ENCODE results near the gene TCEA3. TPM values are rescaled to one million over a fixed set of nuclear protein-coding genes. Genes with fewer than 3 reads are reported as not detected.

Gene TCEA3
- total RNA-seq, 3 donors from 2014 or later: 1.6 to 2.6 (median 2.1) TPM

DNA sequence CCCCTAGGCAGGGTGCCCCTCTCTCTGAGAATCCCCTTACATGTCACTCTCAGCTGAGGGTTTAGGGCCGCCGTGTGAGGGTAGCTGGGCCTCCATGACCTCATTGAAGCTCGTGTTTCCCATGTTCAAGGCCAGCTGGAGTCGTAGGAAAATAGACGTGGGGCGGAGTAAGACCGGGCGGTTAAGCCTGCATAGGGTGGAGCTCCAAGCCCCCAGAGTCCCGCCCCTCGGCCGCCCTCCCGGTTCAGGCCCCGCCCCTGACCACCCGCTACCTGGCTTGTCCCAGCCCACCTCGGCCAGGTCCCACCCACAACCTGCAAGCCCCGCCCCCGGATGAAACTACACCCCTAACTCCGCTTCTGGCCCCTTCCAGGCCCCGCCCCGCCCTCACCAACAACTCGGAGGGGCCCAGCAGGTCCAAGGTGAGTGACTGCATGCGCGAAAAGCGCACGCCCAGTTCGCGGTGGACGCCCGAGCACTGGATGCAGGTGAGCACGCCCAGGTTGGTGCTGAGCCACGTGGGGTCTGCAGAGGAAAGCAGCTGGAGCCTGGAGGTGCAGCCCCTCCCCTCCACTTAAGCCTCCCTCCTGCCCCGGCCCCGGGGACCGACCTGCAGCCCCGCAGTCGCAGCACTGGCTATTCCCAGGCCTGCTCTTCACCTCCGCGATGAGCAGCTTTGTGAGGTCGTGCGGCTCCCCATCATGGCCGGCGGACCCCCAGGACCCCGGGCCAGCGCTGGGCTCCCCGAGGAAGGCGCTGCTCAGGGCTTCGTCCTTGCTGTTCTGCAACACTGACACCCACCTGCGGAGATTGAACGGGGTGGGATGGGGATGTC, 12.2 kb upstream of the TCEA3 start:
- H3K9me3 Mint-ChIP-seq: no peaks in the 10 kb centered on the region
- ATAC-seq (peak; percentile 28 to 75), DNase-seq (no peak)
- H3K36me3 Mint-ChIP-seq (ENCODE audit: insufficient read depth): no peaks in the 10 kb centered on the region
- H3K4me1 Mint-ChIP-seq (ENCODE audit: low read depth): no peaks in the 10 kb centered on the region
- no peaks in the 10 kb centered on the region for H3K27me3 Mint-ChIP-seq (ENCODE audit: low read depth)
- no peak overlapping the region for H3K4me3 Mint-ChIP-seq

DNA sequence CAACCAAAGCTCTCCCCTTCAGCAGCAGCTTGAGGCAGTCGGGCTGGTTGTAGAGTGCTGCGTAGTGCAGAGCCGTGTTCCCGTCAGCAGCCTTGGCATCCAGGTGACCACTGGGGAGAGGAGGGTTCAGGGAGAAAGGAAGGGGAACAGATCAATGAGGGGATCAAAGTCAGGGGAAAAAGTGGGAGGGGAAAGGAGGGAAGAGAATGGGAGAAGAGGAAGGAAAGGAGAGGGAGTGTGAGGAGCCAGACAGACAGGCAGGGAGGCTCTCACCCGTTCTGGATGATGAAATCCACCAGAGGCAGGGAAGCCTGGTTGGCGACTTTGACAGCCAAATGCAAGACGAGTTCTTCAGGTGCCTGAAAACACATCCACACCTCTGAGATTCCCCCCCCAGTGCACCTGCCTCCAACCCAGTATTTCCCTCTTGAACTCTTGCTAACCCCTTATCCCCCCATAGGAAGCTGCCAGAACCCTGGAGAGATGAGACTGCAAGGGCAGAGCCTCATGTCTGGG, 9.8 kb upstream of the TCEA3 start:
- no peaks in the 10 kb centered on the region for H3K9me3 Mint-ChIP-seq
- no peaks in the 10 kb centered on the region for H3K27me3 Mint-ChIP-seq (ENCODE audit: low read depth)
- no peaks in the 10 kb centered on the region for H3K36me3 Mint-ChIP-seq (ENCODE audit: insufficient read depth)
- DNase-seq (no peak), ATAC-seq (no peak)
- no peaks in the 10 kb centered on the region for H3K4me1 Mint-ChIP-seq (ENCODE audit: low read depth)
- H3K4me3 Mint-ChIP-seq: no peak overlapping the region

DNA sequence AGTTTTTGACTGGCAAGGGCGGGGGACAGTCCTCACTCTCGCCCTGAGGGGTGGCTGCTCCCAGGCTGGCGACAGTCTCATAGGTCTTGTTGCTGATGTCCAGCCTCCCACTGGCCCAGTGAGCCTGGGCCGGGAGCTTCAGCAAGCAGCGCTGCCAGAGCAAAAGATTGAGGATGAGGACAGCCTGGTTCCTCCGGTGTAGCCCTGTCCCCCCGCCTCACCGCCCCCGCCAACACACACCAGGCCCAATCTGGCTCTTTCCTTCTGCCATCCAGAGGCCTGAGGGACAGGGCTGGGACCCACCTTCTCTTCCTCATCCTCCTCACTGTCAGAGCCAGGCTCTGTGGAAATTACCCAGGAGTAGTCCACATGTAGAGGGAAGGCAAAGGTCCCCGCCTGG, 8.6 kb upstream of the TCEA3 start:
- Mint-ChIP-seq H3K27me3 (ENCODE audit: low read depth) (no peaks in the 10 kb centered on the region), H3K4me3 (no peak overlapping the region), H3K4me1 (ENCODE audit: low read depth) (no peaks in the 10 kb centered on the region), H3K9me3 (no peaks in the 10 kb centered on the region), H3K36me3 (ENCODE audit: insufficient read depth) (no peaks in the 10 kb centered on the region)
- DNase-seq (no peak), ATAC-seq (no peak)

DNA sequence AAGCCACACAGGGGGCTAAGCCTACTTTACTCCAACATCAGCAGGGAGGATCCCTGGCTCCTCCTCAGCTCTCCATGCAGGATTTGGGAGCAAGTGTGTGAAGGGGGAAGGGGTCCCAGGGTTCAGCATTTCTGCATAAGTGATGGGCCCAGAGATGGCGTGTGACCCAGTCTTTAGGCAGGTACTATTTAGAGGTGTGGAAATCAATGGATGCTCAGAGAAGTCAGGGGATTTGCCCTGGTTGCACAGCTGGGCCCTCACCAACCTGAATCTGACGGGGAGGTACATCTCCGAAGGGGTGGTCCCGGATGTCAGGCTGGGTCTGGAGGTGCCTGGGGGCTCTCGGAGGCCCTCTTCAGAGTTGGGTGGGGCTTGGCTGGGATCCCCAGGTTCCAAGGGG, 6.9 kb upstream of the TCEA3 start:
- ATAC-seq (no peak), DNase-seq (no peak)
- Mint-ChIP-seq H3K4me3 (no peak overlapping the region), H3K27me3 (ENCODE audit: low read depth) (no peaks in the 10 kb centered on the region), H3K4me1 (ENCODE audit: low read depth) (no peaks in the 10 kb centered on the region), H3K36me3 (ENCODE audit: insufficient read depth) (no peaks in the 10 kb centered on the region), H3K9me3 (no peaks in the 10 kb centered on the region)

GRCh38 chr1:23430803-23431202, 6.3 kb upstream of the TCEA3 start:
- Mint-ChIP-seq H3K4me3 (no peak overlapping the region), H3K36me3 (ENCODE audit: insufficient read depth) (no peaks in the 10 kb centered on the region), H3K9me3 (no peaks in the 10 kb centered on the region), H3K27me3 (ENCODE audit: low read depth) (peaks cover 6% of the 10 kb centered on the region), H3K4me1 (ENCODE audit: low read depth) (no peaks in the 10 kb centered on the region)
- ATAC-seq: no peak
- no peak for DNase-seq

GRCh38 chr1:23428136-23428905, 3.8 kb upstream of the TCEA3 start:
- H3K9me3 Mint-ChIP-seq: no peaks in the 10 kb centered on the region

GRCh38 chr1:23427550-23427949, 3.0 kb upstream of the TCEA3 start:
- H3K4me1 Mint-ChIP-seq (ENCODE audit: low read depth): peaks cover 12% of the 10 kb centered on the region
- no peaks in the 10 kb centered on the region for H3K9me3 Mint-ChIP-seq
- no peaks in the 10 kb centered on the region for H3K36me3 Mint-ChIP-seq (ENCODE audit: insufficient read depth)
- H3K27me3 Mint-ChIP-seq (ENCODE audit: low read depth): peaks cover 6% of the 10 kb centered on the region
- ATAC-seq (no peak), DNase-seq (no peak)
- no peak overlapping the region for H3K4me3 Mint-ChIP-seq

More at GRCh38 chr1:23428136-23428905, 3.8 kb upstream of the TCEA3 start:
- no peak for DNase-seq
- Mint-ChIP-seq H3K27me3 (ENCODE audit: low read depth) (peaks cover 6% of the 10 kb centered on the region), H3K4me3 (no peak overlapping the region), H3K4me1 (ENCODE audit: low read depth) (peaks cover 4% of the 10 kb centered on the region), H3K36me3 (ENCODE audit: insufficient read depth) (no peaks in the 10 kb centered on the region)
- no peak for ATAC-seq

DNA sequence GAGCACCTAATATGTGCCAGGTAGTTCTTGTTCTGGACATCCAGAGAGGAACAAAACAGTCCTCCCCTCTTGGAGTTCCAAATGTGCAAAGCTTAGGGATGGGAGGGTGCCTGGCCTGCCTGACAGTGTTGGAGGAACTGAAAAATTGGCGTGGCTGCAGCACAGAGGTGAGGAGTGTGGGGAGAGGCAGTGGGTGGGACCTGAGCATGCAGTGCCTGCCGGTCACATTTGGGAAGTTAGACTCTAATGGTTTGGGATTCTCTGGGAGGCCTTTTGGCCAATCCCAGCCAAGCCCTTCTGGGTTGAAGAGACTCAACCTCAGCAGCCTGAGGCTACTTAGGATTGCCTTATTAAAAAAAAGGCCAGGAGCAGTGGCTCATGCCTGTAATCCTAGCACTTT, 2.3 kb upstream of the TCEA3 start:
- Mint-ChIP-seq H3K36me3 (ENCODE audit: insufficient read depth) (no peaks in the 10 kb centered on the region), H3K4me3 (no peak overlapping the region), H3K9me3 (no peaks in the 10 kb centered on the region)

GRCh38 chr1:23425193-23425494, 596 bp upstream of the TCEA3 start:
- H3K4me1 Mint-ChIP-seq (ENCODE audit: low read depth): peaks cover 20% of the 10 kb centered on the region
- DNase-seq (no peak), ATAC-seq (no peak)
- peak overlapping the region; percentile 66 for H3K4me3 Mint-ChIP-seq
- peaks cover 6% of the 10 kb centered on the region for H3K27me3 Mint-ChIP-seq (ENCODE audit: low read depth)
- no peaks in the 10 kb centered on the region for H3K36me3 Mint-ChIP-seq (ENCODE audit: insufficient read depth)
- no peaks in the 10 kb centered on the region for H3K9me3 Mint-ChIP-seq

More for the DNA sequence above, 2.3 kb upstream of the TCEA3 start:
- DNase-seq (no peak), ATAC-seq (no peak)
- H3K27me3 Mint-ChIP-seq (ENCODE audit: low read depth): peaks cover 6% of the 10 kb centered on the region
- peaks cover 19% of the 10 kb centered on the region for H3K4me1 Mint-ChIP-seq (ENCODE audit: low read depth)

- ATAC-seq (peak; percentile 24 to 26), DNase-seq (no peak)
- Mint-ChIP-seq H3K36me3 (ENCODE audit: insufficient read depth) (no peaks in the 10 kb centered on the region), H3K27me3 (ENCODE audit: low read depth) (peaks cover 6% of the 10 kb centered on the region), H3K4me1 (ENCODE audit: low read depth) (peaks cover 23% of the 10 kb centered on the region), H3K9me3 (no peaks in the 10 kb centered on the region), H3K4me3 (peak overlapping the region; percentile 82)
These were observed 894 bp downstream of the TCEA3 start for GRCh38 chr1:23423415-23424292.

- peak overlapping the region; percentile 82 for H3K4me3 Mint-ChIP-seq
- ATAC-seq (no peak), DNase-seq (no peak)
- peaks cover 6% of the 10 kb centered on the region for H3K27me3 Mint-ChIP-seq (ENCODE audit: low read depth)
- peaks cover 23% of the 10 kb centered on the region for H3K4me1 Mint-ChIP-seq (ENCODE audit: low read depth)
- no peaks in the 10 kb centered on the region for H3K9me3 Mint-ChIP-seq
- no peaks in the 10 kb centered on the region for H3K36me3 Mint-ChIP-seq (ENCODE audit: insufficient read depth)
These were observed 1.6 kb downstream of the TCEA3 start for GRCh38 chr1:23422941-23423340.

GRCh38 chr1:23422241-23422877, 2.2 kb downstream of the TCEA3 start:
- Mint-ChIP-seq H3K9me3 (no peaks in the 10 kb centered on the region), H3K27me3 (ENCODE audit: low read depth) (peaks cover 6% of the 10 kb centered on the region), H3K4me1 (ENCODE audit: low read depth) (peaks cover 23% of the 10 kb centered on the region), H3K4me3 (peak overlapping the region; percentile 37), H3K36me3 (ENCODE audit: insufficient read depth) (no peaks in the 10 kb centered on the region)
- peak; percentile 42 to 55 for ATAC-seq
- DNase-seq: peak; percentile 21

DNA sequence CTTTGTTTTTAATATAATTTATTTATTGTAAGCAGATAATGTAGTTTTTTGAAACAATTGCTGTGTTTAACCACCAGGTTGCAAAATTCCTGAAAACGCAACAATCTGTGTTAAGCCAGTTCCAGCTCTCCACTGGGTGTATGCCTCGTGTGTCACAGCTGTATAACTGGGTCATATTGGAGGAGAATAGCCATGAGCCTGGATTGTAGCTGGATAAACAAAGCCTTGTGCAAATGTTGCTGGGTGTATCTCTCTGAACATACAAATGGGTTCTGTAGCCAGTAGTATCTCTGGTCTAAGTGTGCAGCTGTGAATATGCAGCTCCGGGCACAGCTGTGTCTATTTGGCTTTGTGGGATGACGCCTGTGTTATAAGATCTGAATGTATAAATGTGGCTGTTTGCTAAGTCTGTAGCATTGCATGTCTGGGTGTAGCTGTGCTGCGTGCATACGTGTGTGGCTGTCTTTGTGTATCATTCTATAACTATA, 2.8 kb downstream of the TCEA3 start:
- Mint-ChIP-seq H3K27me3 (ENCODE audit: low read depth) (peaks cover 6% of the 10 kb centered on the region), H3K4me3 (no peak overlapping the region), H3K9me3 (no peaks in the 10 kb centered on the region), H3K36me3 (ENCODE audit: insufficient read depth) (no peaks in the 10 kb centered on the region), H3K4me1 (ENCODE audit: low read depth) (peaks cover 23% of the 10 kb centered on the region)
- DNase-seq (no peak), ATAC-seq (no peak)

All from activated T-cell treated with anti-CD3 and anti-CD28 coated beads, Interleukin-2, amount 50 U/mL, for 4 hours (primary cell).